HepG2 (cell line): ENCODE data around the gene HEXIM1. TPM values are rescaled to one million over a fixed set of nuclear protein-coding genes. Genes with fewer than 3 reads are reported as not detected.

Experiments used
- HMG20A ChIP-seq: IDR thresholded peaks from 2 replicates; pipeline ENCODE4 v1.6.1; 2016; ENCODE audit warnings: borderline replicate concordance
- MTA1 ChIP-seq: sonication (generic); formaldehyde crosslinking; IDR thresholded peaks from 2 replicates; pipeline ENCODE4 v1.4.0; 2020; ENCODE audit warnings: missing genetic modification reagents, mild to moderate bottlenecking, borderline replicate concordance
- PHF5A ChIP-seq: IDR thresholded peaks from one replicate; pipeline ENCODE4 v1.6.1; 2018; ENCODE audit warnings: low read depth, missing genetic modification reagents; ENCODE audit not compliant: unreplicated experiment
- POLR2A ChIP-seq, 2 experiments: IDR thresholded peaks; 2 replicates each; pipeline ENCODE4 v1.6.1; 2011; ENCODE audit warnings: low read depth in 2 of 2, low read length in 2 of 2, mild to moderate bottlenecking in 1 of 2, moderate library complexity in 1 of 2; ENCODE audit not compliant: insufficient read depth in 1 of 2
- SPEN ChIP-seq: sonication (generic); formaldehyde crosslinking; IDR thresholded peaks from 2 replicates; pipeline ENCODE4 v1.5.1; 2020; ENCODE audit warnings: low read depth, mild to moderate bottlenecking, missing genetic modification reagents
- ZFP37 ChIP-seq: sonication (generic); formaldehyde crosslinking; IDR thresholded peaks from 2 replicates; pipeline ENCODE4 v1.4.0; 2020; ENCODE audit warnings: missing genetic modification reagents, borderline replicate concordance
- ZNF230 ChIP-seq: sonication (generic); formaldehyde crosslinking; IDR thresholded peaks from 2 replicates; pipeline ENCODE4 v1.4.0; 2020; ENCODE audit warnings: mild to moderate bottlenecking, missing genetic modification reagents
- ZNF343 ChIP-seq: sonication (generic); formaldehyde crosslinking; IDR thresholded peaks from 2 replicates; pipeline ENCODE4 v1.4.0; 2020; ENCODE audit warnings: mild to moderate bottlenecking, missing genetic modification reagents
- ZNF543 ChIP-seq: sonication (generic); formaldehyde crosslinking; IDR thresholded peaks from 2 replicates; pipeline ENCODE4 v1.4.0; 2020; ENCODE audit warnings: mild to moderate bottlenecking, missing genetic modification reagents
- ZNF547 ChIP-seq: sonication (generic); formaldehyde crosslinking; IDR thresholded peaks from 2 replicates; pipeline ENCODE4 v1.5.1; 2020; ENCODE audit warnings: mild to moderate bottlenecking, missing genetic modification reagents
- ZNF563 ChIP-seq: sonication (generic); formaldehyde crosslinking; IDR thresholded peaks from 2 replicates; pipeline ENCODE4 v1.8.0; 2022; ENCODE audit warnings: mild to moderate bottlenecking, moderate library complexity, missing genetic modification reagents
- ZNF644 ChIP-seq: IDR thresholded peaks from 2 replicates; pipeline ENCODE4 v1.6.1; 2016; ENCODE audit warnings: low read depth
- ZNF674 ChIP-seq: sonication (generic); formaldehyde crosslinking; IDR thresholded peaks from 2 replicates; pipeline ENCODE4 v1.5.0; 2020; ENCODE audit warnings: low read depth, mild to moderate bottlenecking, missing genetic modification reagents
- ZNF775 ChIP-seq: sonication (generic); formaldehyde crosslinking; IDR thresholded peaks from 2 replicates; pipeline ENCODE4 v1.4.0; 2020; ENCODE audit warnings: missing genetic modification reagents, mild to moderate bottlenecking, moderate library complexity, borderline replicate concordance
- ZNF883 ChIP-seq: sonication (generic); formaldehyde crosslinking; IDR thresholded peaks from 2 replicates; pipeline ENCODE4 v1.5.1; 2020; ENCODE audit warnings: mild to moderate bottlenecking, missing genetic modification reagents; ENCODE audit errors: not compliant biosample characterization
- ZNF891 ChIP-seq: sonication (generic); formaldehyde crosslinking; IDR thresholded peaks from 2 replicates; pipeline ENCODE4 v1.5.0; 2020; ENCODE audit warnings: mild to moderate bottlenecking, missing genetic modification reagents
- ZSCAN21 ChIP-seq: sonication (generic); formaldehyde crosslinking; IDR thresholded peaks from 2 replicates; pipeline ENCODE4 v1.8.0; 2022; ENCODE audit warnings: mild to moderate bottlenecking, missing genetic modification reagents, moderate library complexity, borderline replicate concordance
- polyA plus RNA-seq, 8 experiments: library from polyadenylated mRNA; depleted of rRNA in 3 of 8; stranded (reverse) in 7 of 8; unstranded in 1 of 8; fragments of >200 nt; fragmentation: Illumina TruSeq in 4 of 8; extraction: Trizol in 4 of 8; gene quantifications; 2 replicates each; pipeline versions ENCODE4 v1.2.1 to v1.2.3, GENCODE V29; 2011 to 2016; ENCODE audit warnings: low read depth in 4 of 8, missing spikeins in 1 of 8, mixed read lengths in 1 of 8; ENCODE audit not compliant: insufficient read depth in 1 of 8
- total RNA-seq, 5 experiments: library from RNA; depleted of rRNA; stranded (reverse); fragments of >200 nt; fragmentation: Illumina TruSeq; extraction: Trizol; gene quantifications; 2 replicates each; pipeline ENCODE4 v1.2.3, GENCODE V29; 2016; ENCODE audit warnings: low read depth in 1 of 5
- TF ChIP-seq, protein P1 (sequence below): IDR thresholded peaks from 2 replicates; pipeline ENCODE4 v1.6.1; 2012; ENCODE audit warnings: low read depth, low read length, improper control_type of control experiment
- TF ChIP-seq, protein P2 (sequence below): sonication (generic); formaldehyde crosslinking; IDR thresholded peaks from 2 replicates; pipeline ENCODE4 v1.4.0; 2020; ENCODE audit warnings: missing genetic modification reagents, borderline replicate concordance
- TF ChIP-seq, protein P3 (sequence below), 2 experiments: IDR thresholded peaks; 2 replicates each; pipeline ENCODE4 v1.6.1; 2011 to 2012; ENCODE audit warnings: low read length in 2 of 2, borderline replicate concordance in 1 of 2, low read depth in 1 of 2, mild to moderate bottlenecking in 1 of 2, moderate library complexity in 1 of 2

Gene HEXIM1
- total and polyA plus RNA-seq, 2 of the 13 experiments (the other 11 are each of a cell fraction or from before 2014, with no cell fraction given), result 10.5 to 16.6 TPM

DNA sequence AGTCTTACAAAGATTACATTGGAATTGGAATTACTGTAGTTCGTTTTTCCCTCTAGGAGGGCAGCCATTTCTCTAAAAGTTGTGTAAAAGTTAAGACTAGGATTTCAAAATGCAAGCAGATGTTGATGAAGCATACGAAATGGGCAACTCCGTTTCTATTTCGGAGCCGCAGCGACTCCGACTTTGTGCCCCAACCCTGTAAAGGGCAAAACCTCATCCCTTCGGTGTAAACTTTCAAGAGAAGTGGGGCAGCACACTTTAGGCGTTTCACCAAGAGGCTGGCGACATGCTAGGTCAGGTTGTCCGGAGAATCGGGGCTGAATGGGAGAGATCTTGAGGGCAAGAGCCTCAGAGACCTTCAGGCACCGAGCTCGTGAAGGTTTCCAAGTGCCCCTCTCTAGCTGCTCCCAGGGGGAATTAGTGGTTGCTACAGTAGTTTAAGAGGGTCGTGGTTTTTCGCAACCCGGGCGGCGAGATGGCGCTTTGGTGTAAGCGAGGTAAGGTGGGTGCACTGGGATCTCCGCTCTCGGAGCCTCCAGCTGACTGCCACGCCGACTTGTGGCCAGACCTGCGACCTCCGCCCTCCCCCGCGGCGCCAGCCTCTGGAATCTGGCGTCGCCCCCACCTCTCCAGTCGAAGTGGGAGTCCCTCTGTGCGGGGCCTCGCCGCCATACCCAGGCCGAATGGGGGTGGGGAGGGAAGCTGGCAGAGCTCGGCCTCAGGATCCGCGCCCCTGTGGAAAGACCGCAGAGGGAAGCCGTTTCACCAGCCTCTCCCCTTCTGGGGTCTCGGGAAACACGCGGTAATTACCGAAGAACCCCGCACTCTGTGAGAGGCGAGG lies 12.4 kb downstream of the HEXIM1 start (continued):
- TF ChIP-seq, protein P1, sequence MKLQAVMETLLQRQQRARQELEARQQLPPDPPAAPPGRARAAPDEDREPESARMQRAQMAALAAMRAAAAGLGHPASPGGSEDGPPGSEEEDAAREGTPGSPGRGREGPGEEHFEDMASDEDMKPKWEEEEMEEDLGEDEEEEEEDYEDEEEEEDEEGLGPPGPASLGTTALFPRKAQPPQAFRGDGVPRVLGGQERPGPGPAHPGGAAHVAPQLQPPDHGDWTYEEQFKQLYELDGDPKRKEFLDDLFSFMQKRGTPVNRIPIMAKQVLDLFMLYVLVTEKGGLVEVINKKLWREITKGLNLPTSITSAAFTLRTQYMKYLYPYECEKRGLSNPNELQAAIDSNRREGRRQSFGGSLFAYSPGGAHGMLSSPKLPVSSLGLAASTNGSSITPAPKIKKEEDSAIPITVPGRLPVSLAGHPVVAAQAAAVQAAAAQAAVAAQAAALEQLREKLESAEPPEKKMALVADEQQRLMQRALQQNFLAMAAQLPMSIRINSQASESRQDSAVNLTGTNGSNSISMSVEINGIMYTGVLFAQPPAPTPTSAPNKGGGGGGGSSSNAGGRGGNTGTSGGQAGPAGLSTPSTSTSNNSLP, result no peak
- 0 out of 2 replicates have a peak, but pooled peaks have one; percentile 8 for TF ChIP-seq ZNF644 (CRISPR knock-in tag)
- peak; percentile 61; the same call in 1 of the 2 replicates for TF ChIP-seq ZNF547 (CRISPR knock-in tag)
- peak; percentile 69; the same call in 1 of the 2 replicates for TF ChIP-seq ZNF891
- peak; percentile 98 for TF ChIP-seq MTA1 (CRISPR knock-in tag)
- no peak for TF ChIP-seq PHF5A (CRISPR knock-in tag)
- peak; percentile 88; the same call in 1 of the 2 replicates for TF ChIP-seq ZNF230 (CRISPR knock-in tag)
- TF ChIP-seq ZSCAN21 (CRISPR knock-in tag), result 0 out of 2 replicates have a peak, but pooled peaks have one; percentile 27
- no peak; the same call in 1 of the 2 replicates for TF ChIP-seq ZNF543 (CRISPR knock-in tag)
- TF ChIP-seq HMG20A, result no peak; the same call in 1 of the 2 replicates
- TF ChIP-seq, protein P2, sequence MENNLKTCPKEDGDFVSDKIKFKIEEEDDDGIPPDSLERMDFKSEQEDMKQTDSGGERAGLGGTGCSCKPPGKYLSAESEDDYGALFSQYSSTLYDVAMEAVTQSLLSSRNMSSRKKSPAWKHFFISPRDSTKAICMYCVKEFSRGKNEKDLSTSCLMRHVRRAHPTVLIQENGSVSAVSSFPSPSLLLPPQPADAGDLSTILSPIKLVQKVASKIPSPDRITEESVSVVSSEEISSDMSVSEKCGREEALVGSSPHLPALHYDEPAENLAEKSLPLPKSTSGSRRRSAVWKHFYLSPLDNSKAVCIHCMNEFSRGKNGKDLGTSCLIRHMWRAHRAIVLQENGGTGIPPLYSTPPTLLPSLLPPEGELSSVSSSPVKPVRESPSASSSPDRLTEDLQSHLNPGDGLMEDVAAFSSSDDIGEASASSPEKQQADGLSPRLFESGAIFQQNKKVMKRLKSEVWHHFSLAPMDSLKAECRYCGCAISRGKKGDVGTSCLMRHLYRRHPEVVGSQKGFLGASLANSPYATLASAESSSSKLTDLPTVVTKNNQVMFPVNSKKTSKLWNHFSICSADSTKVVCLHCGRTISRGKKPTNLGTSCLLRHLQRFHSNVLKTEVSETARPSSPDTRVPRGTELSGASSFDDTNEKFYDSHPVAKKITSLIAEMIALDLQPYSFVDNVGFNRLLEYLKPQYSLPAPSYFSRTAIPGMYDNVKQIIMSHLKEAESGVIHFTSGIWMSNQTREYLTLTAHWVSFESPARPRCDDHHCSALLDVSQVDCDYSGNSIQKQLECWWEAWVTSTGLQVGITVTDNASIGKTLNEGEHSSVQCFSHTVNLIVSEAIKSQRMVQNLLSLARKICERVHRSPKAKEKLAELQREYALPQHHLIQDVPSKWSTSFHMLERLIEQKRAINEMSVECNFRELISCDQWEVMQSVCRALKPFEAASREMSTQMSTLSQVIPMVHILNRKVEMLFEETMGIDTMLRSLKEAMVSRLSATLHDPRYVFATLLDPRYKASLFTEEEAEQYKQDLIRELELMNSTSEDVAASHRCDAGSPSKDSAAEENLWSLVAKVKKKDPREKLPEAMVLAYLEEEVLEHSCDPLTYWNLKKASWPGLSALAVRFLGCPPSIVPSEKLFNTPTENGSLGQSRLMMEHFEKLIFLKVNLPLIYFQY (CRISPR knock-in tag), result no peak
- TF ChIP-seq, protein P3, sequence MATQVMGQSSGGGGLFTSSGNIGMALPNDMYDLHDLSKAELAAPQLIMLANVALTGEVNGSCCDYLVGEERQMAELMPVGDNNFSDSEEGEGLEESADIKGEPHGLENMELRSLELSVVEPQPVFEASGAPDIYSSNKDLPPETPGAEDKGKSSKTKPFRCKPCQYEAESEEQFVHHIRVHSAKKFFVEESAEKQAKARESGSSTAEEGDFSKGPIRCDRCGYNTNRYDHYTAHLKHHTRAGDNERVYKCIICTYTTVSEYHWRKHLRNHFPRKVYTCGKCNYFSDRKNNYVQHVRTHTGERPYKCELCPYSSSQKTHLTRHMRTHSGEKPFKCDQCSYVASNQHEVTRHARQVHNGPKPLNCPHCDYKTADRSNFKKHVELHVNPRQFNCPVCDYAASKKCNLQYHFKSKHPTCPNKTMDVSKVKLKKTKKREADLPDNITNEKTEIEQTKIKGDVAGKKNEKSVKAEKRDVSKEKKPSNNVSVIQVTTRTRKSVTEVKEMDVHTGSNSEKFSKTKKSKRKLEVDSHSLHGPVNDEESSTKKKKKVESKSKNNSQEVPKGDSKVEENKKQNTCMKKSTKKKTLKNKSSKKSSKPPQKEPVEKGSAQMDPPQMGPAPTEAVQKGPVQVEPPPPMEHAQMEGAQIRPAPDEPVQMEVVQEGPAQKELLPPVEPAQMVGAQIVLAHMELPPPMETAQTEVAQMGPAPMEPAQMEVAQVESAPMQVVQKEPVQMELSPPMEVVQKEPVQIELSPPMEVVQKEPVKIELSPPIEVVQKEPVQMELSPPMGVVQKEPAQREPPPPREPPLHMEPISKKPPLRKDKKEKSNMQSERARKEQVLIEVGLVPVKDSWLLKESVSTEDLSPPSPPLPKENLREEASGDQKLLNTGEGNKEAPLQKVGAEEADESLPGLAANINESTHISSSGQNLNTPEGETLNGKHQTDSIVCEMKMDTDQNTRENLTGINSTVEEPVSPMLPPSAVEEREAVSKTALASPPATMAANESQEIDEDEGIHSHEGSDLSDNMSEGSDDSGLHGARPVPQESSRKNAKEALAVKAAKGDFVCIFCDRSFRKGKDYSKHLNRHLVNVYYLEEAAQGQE (IDR thresholded peaks at IDR 0.05; ENCODE audit: borderline replicate concordance in 1 of 2, low read depth in 1 of 2, low read length in 2 of 2), result peak in 1 of 2 experiments; percentile 62; a peak in 1 of 4 replicates
- no peak for TF ChIP-seq ZNF775 (CRISPR knock-in tag)
- 0 out of 2 replicates have a peak, but pooled peaks have one; percentile 18 for TF ChIP-seq ZNF674 (CRISPR knock-in tag)
- peak; percentile 88 for TF ChIP-seq ZNF343 (CRISPR knock-in tag)
- TF ChIP-seq POLR2A (IDR thresholded peaks at IDR 0.05; ENCODE audit: insufficient read depth in 1 of 2, low read depth in 2 of 2, low read length in 2 of 2), result peak; percentile 76 to 88
- peak; percentile 75 for TF ChIP-seq SPEN (CRISPR knock-in tag)
- peak; percentile 79 for TF ChIP-seq ZNF883
- TF ChIP-seq ZFP37, result peak; percentile 85
- 0 out of 2 replicates have a peak, but pooled peaks have one; percentile 72 for TF ChIP-seq ZNF563 (CRISPR knock-in tag)
